Measurements from ENCODE around the gene SAMD11. TPM values are rescaled to one million over a fixed set of nuclear protein-coding genes. Genes with fewer than 3 reads are reported as not detected.

SAMD11 gene
- total RNA-seq, 2 donors from 2014 or later = 4.5 to 61.6 TPM

GRCh38 chr1:953524-954320 lies 30.0 kb downstream of the SAMD11 start:
- intact Hi-C loops (cut with DNase I) = no loop called here
- TF ChIP-seq POLR2AphosphoS5 (IDR thresholded peaks at IDR 0.05) (no peak), POLR2A (IDR thresholded peaks at IDR 0.05) (no peak)
- TF ChIP-seq, protein P1, sequence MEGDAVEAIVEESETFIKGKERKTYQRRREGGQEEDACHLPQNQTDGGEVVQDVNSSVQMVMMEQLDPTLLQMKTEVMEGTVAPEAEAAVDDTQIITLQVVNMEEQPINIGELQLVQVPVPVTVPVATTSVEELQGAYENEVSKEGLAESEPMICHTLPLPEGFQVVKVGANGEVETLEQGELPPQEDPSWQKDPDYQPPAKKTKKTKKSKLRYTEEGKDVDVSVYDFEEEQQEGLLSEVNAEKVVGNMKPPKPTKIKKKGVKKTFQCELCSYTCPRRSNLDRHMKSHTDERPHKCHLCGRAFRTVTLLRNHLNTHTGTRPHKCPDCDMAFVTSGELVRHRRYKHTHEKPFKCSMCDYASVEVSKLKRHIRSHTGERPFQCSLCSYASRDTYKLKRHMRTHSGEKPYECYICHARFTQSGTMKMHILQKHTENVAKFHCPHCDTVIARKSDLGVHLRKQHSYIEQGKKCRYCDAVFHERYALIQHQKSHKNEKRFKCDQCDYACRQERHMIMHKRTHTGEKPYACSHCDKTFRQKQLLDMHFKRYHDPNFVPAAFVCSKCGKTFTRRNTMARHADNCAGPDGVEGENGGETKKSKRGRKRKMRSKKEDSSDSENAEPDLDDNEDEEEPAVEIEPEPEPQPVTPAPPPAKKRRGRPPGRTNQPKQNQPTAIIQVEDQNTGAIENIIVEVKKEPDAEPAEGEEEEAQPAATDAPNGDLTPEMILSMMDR (IDR thresholded peaks at IDR 0.05) = no peak
- Histone ChIP-seq H3K36me3 (peaks cover 26 to 38% of the 10 kb centered on the region in 2 donors), H3K4me1 (replicated peaks) (peaks cover 6% of the 10 kb centered on the region), H3K4me3 (no peak overlapping the region), H3K27ac (no peak overlapping the region), H3K27me3 (replicated peaks; ENCODE audit: insufficient read depth) (no peaks in the 10 kb centered on the region), H3K9me3 (no peaks in the 10 kb centered on the region)
- no peak for DNase-seq (ENCODE audit: low spot score)
- WGBS = 90% methylated on average over 21 of the region's 32 CpGs

DNA sequence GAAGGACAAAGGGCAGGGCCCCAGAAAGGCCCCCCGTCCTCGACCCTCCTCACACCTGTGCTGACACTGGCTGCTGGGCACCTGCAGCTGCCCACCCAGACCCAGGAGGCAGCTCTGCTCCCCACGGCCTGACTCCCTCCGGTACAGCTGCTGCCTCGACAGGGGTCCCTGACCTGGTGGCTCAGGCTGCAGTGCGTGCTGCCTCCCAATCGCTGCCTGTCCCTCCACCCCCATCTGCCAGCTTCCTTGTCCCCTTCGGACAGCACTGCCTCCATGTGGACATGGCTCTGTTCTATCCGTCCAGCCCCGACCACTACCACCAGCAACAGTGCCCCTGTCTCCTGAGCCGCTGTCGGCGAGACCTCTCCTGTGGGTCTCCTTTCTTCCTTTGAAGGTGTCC lies 31.2 kb downstream of the SAMD11 start:
- no peaks in the 10 kb centered on the region for H3K9me3 ChIP-seq
- intact Hi-C loops (cut with DNase I) = no loop called here
- H3K4me3 ChIP-seq = no peak overlapping the region
- H3K27ac ChIP-seq = no peak overlapping the region
- no peaks in the 10 kb centered on the region for H3K27me3 ChIP-seq (replicated peaks; ENCODE audit: insufficient read depth)
- DNase-seq (ENCODE audit: low spot score) = no peak
- no peak for TF ChIP-seq POLR2AphosphoS5 (IDR thresholded peaks at IDR 0.05)
- TF ChIP-seq, protein P1 (IDR thresholded peaks at IDR 0.05) = no peak
- no peak for TF ChIP-seq POLR2A (IDR thresholded peaks at IDR 0.05)
- 88% methylated on average over 13 of the region's 13 CpGs for WGBS
- peaks cover 6% of the 10 kb centered on the region for H3K4me1 ChIP-seq (replicated peaks)
- H3K36me3 ChIP-seq = peaks cover 18 to 37% of the 10 kb centered on the region in 2 donors

DNA sequence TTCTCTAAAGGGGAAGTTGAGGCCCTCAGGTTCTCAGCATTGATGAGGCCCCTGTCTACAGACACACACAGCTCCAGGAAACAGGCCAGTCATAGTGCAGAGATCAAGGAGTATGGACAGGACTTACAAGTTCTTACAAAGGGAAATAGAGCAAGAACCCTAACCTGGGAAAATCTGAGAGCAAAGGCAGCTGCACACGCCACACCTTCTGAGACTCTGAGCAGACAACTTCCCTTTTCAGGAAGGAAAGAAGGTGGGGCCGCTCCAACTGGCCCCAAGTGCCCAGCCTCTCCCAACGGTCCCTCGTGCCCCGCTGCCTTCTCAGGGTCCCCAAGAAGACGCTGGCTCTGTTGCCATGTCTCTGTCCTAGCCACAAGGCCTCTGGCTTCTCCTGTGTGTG lies 31.8 kb downstream of the SAMD11 start:
- 87% methylated on average over 6 of the region's 6 CpGs for WGBS
- intact Hi-C loops (cut with DNase I) = no loop called here
- TF ChIP-seq POLR2A (IDR thresholded peaks at IDR 0.05) (no peak), POLR2AphosphoS5 (IDR thresholded peaks at IDR 0.05) (no peak)
- TF ChIP-seq, protein P1 (IDR thresholded peaks at IDR 0.05) = no peak

GRCh38 chr1:956636-957035 lies 32.9 kb downstream of the SAMD11 start:
- no peak for TF ChIP-seq POLR2A (IDR thresholded peaks at IDR 0.05)
- TF ChIP-seq, protein P1 (IDR thresholded peaks at IDR 0.05) = no peak
- TF ChIP-seq POLR2AphosphoS5 (IDR thresholded peaks at IDR 0.05) = no peak
- Histone ChIP-seq H3K4me1 (replicated peaks) (peaks cover 6% of the 10 kb centered on the region), H3K9me3 (no peaks in the 10 kb centered on the region), H3K27me3 (replicated peaks; ENCODE audit: insufficient read depth) (no peaks in the 10 kb centered on the region), H3K4me3 (no peak overlapping the region), H3K27ac (no peak overlapping the region), H3K36me3 (peaks cover 18 to 30% of the 10 kb centered on the region in 2 donors)
- intact Hi-C loops (cut with DNase I) = no loop called here
- WGBS = 76% methylated on average over 9 of the region's 11 CpGs
- DNase-seq (ENCODE audit: low spot score) = no peak

More for the DNA sequence above, 31.8 kb downstream of the SAMD11 start:
- no peak for DNase-seq (ENCODE audit: low spot score)
- H3K4me3 ChIP-seq = no peak overlapping the region
- peaks cover 18 to 37% of the 10 kb centered on the region in 2 donors for H3K36me3 ChIP-seq
- H3K4me1 ChIP-seq (replicated peaks) = peaks cover 6% of the 10 kb centered on the region
- no peaks in the 10 kb centered on the region for H3K9me3 ChIP-seq
- no peak overlapping the region for H3K27ac ChIP-seq
- no peaks in the 10 kb centered on the region for H3K27me3 ChIP-seq (replicated peaks; ENCODE audit: insufficient read depth)

Data from prostate gland (tissue), 2 donors.